IMR-90 (cell line): ENCODE measurements around the gene SNTA1. TPM values are rescaled to one million over a fixed set of nuclear protein-coding genes. Genes with fewer than 3 reads are reported as not detected.
A peak's percentile ranks its signal among the peaks of the same experiment; 100 is the strongest.

Experiments
- ATAC-seq: fragments of 200-7000 bp; cut with Tn5 transposase; 2 replicates; pipeline ENCODE4 v1.9.1; 2020; ENCODE audit warnings: low read depth, mild to moderate bottlenecking, moderate library complexity
- BruUV-seq: library from RNA; stranded (reverse); fragments of 400-500 nt; replicated peaks from 2 replicates; lab custom pipeline; 2021; lab: Mats Ljungman, UMichigan
- CTCF ChIA-PET: fragments of 300-600 bp; formaldehyde crosslinking; extraction: SDS; loops from one replicate; lab custom pipeline; 2021; ENCODE audit warnings: antibody characterized with exemption; lab: Yijun Ruan, JAX
- POLR2A ChIA-PET: fragments of 300-600 bp; sonication (Branson Sonifier 250); formaldehyde crosslinking; loops from one replicate; lab custom pipeline; 2022; ENCODE audit warnings: antibody characterized with exemption; ENCODE audit not compliant: unreplicated experiment; lab: Charles Lee
- DNase-seq: peaks from one replicate; pipeline ENCODE4 v3.0.0; 2013
- H2AFZ ChIP-seq: replicated peaks from 2 replicates; pipeline ENCODE3; 2013; ENCODE audit warnings: low read length, mild to moderate bottlenecking; ENCODE audit not compliant: poor library complexity
- H2AK5ac ChIP-seq: 2 replicates; pipeline ENCODE4 v1.6.1; 2013; ENCODE audit warnings: low read depth, low read length, inconsistent platforms
- H2AK9ac ChIP-seq: replicated peaks from 2 replicates; pipeline ENCODE3; 2013; ENCODE audit warnings: mild to moderate bottlenecking, low read depth, low read length, moderate library complexity; ENCODE audit not compliant: poor library complexity
- H2BK120ac ChIP-seq: 2 replicates; pipeline ENCODE4 v1.6.1; 2013; ENCODE audit warnings: low read depth, low read length, inconsistent platforms
- H2BK15ac ChIP-seq: 3 replicates; pipeline ENCODE4 v1.6.1; 2013; ENCODE audit warnings: low read depth, low read length, inconsistent platforms
- H2BK20ac ChIP-seq: 2 replicates; pipeline ENCODE4 v1.6.1; 2013; ENCODE audit warnings: low read depth, mild to moderate bottlenecking, inconsistent platforms, low read length, moderate library complexity
- H2BK5ac ChIP-seq: 2 replicates; pipeline ENCODE4 v1.6.1; 2013; ENCODE audit warnings: mild to moderate bottlenecking, low read depth, low read length, inconsistent platforms; ENCODE audit not compliant: poor library complexity, severe bottlenecking
- H3K14ac ChIP-seq: replicated peaks from 2 replicates; pipeline ENCODE4 v1.6.1; 2013; ENCODE audit warnings: low read depth, low read length, inconsistent platforms
- H3K18ac ChIP-seq: 2 replicates; pipeline ENCODE4 v1.6.1; 2013; ENCODE audit warnings: low read depth, low read length, control low read depth
- H3K23ac ChIP-seq: 2 replicates; pipeline ENCODE4 v1.6.1; 2013; ENCODE audit warnings: low read depth, low read length, inconsistent platforms
- H3K27ac ChIP-seq: 2 replicates; pipeline ENCODE4 v1.5.1; 2013; ENCODE audit warnings: mild to moderate bottlenecking, control low read depth, low read length; ENCODE audit not compliant: insufficient read depth
- H3K27me3 ChIP-seq: 2 replicates; pipeline ENCODE4 v1.6.1; 2013; ENCODE audit warnings: low read length; ENCODE audit not compliant: control insufficient read depth, insufficient read depth
- H3K36me3 ChIP-seq: 2 replicates; pipeline ENCODE4 v1.6.1; 2013; ENCODE audit warnings: low read length, mixed read lengths; ENCODE audit not compliant: control insufficient read depth, insufficient read depth
- H3K4ac ChIP-seq: 2 replicates; pipeline ENCODE4 v1.6.1; 2013; ENCODE audit warnings: low read depth, low read length, inconsistent platforms
- H3K4me1 ChIP-seq: 2 replicates; pipeline ENCODE4 v1.6.1; 2013; ENCODE audit warnings: low read length, mixed read lengths; ENCODE audit not compliant: control insufficient read depth, insufficient read depth
- H3K4me2 ChIP-seq: 2 replicates; pipeline ENCODE4 v1.6.1; 2013; ENCODE audit warnings: low read depth, mild to moderate bottlenecking, control low read depth, low read length, moderate library complexity
- H3K4me3 ChIP-seq: 2 replicates; pipeline ENCODE4 v1.5.1; 2013; ENCODE audit warnings: low read depth, mild to moderate bottlenecking, control low read depth, low read length, moderate library complexity; ENCODE audit not compliant: insufficient read depth
- H3K56ac ChIP-seq: 2 replicates; pipeline ENCODE4 v1.6.1; 2013; ENCODE audit warnings: low read length, inconsistent platforms; ENCODE audit not compliant: insufficient read depth; ENCODE audit errors: extremely low read depth
- H3K79me1 ChIP-seq, 2 experiments: 2 replicates each; pipeline ENCODE4 v1.6.1; 2013; ENCODE audit warnings: low read length in 2 of 2, inconsistent platforms in 1 of 2, low read depth in 1 of 2
- H3K9ac ChIP-seq: 2 replicates; pipeline ENCODE4 v1.6.1; 2013; ENCODE audit warnings: low read depth, low read length, control low read depth
- H3K9me1 ChIP-seq: 2 replicates; pipeline ENCODE4 v1.6.1; 2013; ENCODE audit warnings: low read length, inconsistent platforms; ENCODE audit not compliant: insufficient read depth
- H3K9me3 ChIP-seq: 2 replicates; pipeline ENCODE4 v1.6.1; 2013; ENCODE audit warnings: low read length; ENCODE audit not compliant: control insufficient read depth, insufficient read depth
- H4K20me1 ChIP-seq: 2 replicates; pipeline ENCODE4 v1.6.1; 2013; ENCODE audit warnings: low read length, inconsistent platforms; ENCODE audit not compliant: insufficient read depth
- H4K5ac ChIP-seq: 2 replicates; pipeline ENCODE4 v1.6.1; 2013; ENCODE audit warnings: mild to moderate bottlenecking, low read depth, low read length, control low read depth
- H4K8ac ChIP-seq, 2 experiments: 2 replicates each; pipeline ENCODE4 v1.6.1; 2013; ENCODE audit warnings: low read depth in 2 of 2, low read length in 2 of 2, control low read depth in 1 of 2, inconsistent platforms in 1 of 2
- H4K91ac ChIP-seq: 2 replicates; pipeline ENCODE4 v1.6.1; 2013; ENCODE audit warnings: low read depth, low read length, inconsistent platforms; ENCODE audit not compliant: insufficient read depth
- CEBPB ChIP-seq: IDR thresholded peaks from 2 replicates; pipeline ENCODE4 v1.6.1; 2012; ENCODE audit warnings: low read depth, low read length, improper control_type of control experiment
- FOS ChIP-seq: fragments of 150-350 bp; IDR thresholded peaks from 2 replicates; pipeline ENCODE4 v1.6.1; 2016; ENCODE audit warnings: low read depth, low read length
- WGBS, 2 experiments: methylation state at CpG; one replicate each; pipeline versions ENCODE4 v1.1.5 to v1.1.7; 2013; ENCODE audit warnings: missing lambda C conversion rate in 2 of 2; ENCODE audit not compliant: insufficient read length in 1 of 2; ENCODE audit errors: extremely low coverage in 2 of 2; 5-methylcytosine and 5-hydroxymethylcytosine counted together
- dilution Hi-C: fragments of 300-500 bp; cut with HindIII; formaldehyde crosslinking; loops from one replicate; pipeline ENCODE4 v1.14.3; 2018; ENCODE audit warnings: low sequenced_read_pairs; ENCODE audit not compliant: unreplicated experiment
- in situ Hi-C: fragments of 300-500 bp; cut with MboI; formaldehyde crosslinking; loops from 3 replicates; pipeline ENCODE4 v1.14.3; 2019; ENCODE audit warnings: low sequenced_read_pairs, inconsistent platforms, mixed read lengths
- intact Hi-C: fragments of 100-400 bp; cut with micrococcal nuclease; formaldehyde crosslinking; loops from 2 replicates; pipeline ENCODE4 v1.10.0; 2022
- polyA plus RNA-seq, 3 experiments: library from polyadenylated mRNA; depleted of rRNA; stranded (reverse); fragments of >200 nt; gene quantifications; 2 replicates each; pipeline ENCODE4 v1.2.3, GENCODE V29; 2012; ENCODE audit warnings: low replicate concordance in 1 of 3
- total RNA-seq: library from RNA; depleted of rRNA; stranded (reverse); fragments of >200 nt; gene quantifications from 2 replicates; pipeline ENCODE4 v1.2.3, GENCODE V29; 2012
- TF ChIP-seq, protein P1 (sequence below): fragments of 150-350 bp; IDR thresholded peaks from 2 replicates; pipeline ENCODE4 v1.6.1; 2017; ENCODE audit warnings: mild to moderate bottlenecking, antibody characterized with exemption, low read length, low read depth

The SNTA1 gene
- total and polyA plus RNA-seq, 2 of the 4 experiments (the other 2 are of a cell fraction) = 10.6 to 15.4 TPM

DNA sequence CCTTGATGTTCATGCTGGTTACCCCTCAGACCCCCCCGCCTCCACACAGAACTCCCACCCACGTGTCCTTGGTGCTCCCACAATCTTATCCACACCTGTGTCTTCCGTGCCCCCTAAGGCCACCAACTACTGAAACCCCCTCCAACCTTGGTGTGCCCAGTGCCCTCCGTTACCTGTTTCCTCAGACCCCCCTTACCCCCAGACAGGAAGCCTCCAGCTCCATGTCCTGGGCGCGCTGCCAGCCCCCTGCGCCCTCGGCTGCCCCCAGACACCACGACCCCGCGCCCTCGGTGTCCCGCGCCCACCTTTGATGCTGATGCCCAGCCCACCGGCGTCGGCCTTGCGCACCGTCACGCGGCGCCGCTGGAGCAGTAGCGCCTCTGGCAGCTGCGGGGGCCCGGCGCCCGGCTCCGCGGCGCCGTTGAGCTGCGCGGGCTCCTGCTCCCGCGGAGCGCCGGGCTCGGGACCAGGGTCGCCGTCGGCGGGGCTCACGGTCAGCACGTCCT is 504 bp downstream of the SNTA1 start:
- Histone ChIP-seq H3K4ac (no peak overlapping the region), H3K36me3 (no peaks in the 10 kb centered on the region), H3K9me3 (no peaks in the 10 kb centered on the region), H3K18ac (no peak overlapping the region), H3K9me1 (peaks cover 6% of the 10 kb centered on the region; the same call in 1 of the 2 replicates), H2AFZ (peak overlapping the region; percentile 100), H2AK9ac (peak overlapping the region; percentile 90), H3K79me1 (peaks cover 4 to 22% of the 10 kb centered on the region in 2 experiments; a peak in 2 of 4 replicates), H3K27ac (no peak overlapping the region; the same call in 1 of the 2 replicates), H2AK5ac (peak overlapping the region; percentile 78; the same call in 1 of the 2 replicates), H4K8ac (peak overlapping the region in 1 of 2 experiments; percentile 73; a peak in 1 of 4 replicates), H3K4me3 (peak overlapping the region; percentile 93), H4K20me1 (0 out of 2 replicates have a peak, but pooled peaks cover 3% of the 10 kb centered on the region), H4K91ac (no peak overlapping the region), H3K56ac (no peak overlapping the region), H3K14ac (peak overlapping the region; percentile 44), H3K4me1 (peaks cover 4% of the 10 kb centered on the region; the same call in 1 of the 2 replicates), H3K9ac (peak overlapping the region; percentile 31; the same call in 1 of the 2 replicates), H2BK120ac (no peak overlapping the region), H3K23ac (peak overlapping the region; percentile 72), H3K4me2 (peak overlapping the region; percentile 95), H2BK5ac (peak overlapping the region; percentile 50), H4K5ac (no peak overlapping the region; the same call in 1 of the 2 replicates), H2BK15ac (no peak overlapping the region), H3K27me3 (no peaks in the 10 kb centered on the region), H2BK20ac (no peak overlapping the region)
- POLR2A ChIA-PET = interaction anchor here (0.6 kb wide), 2 partner anchors 220 to 1563 kb away, joined by 3 read pairs; no protein-coding TSS in a partner anchor
- intact Hi-C loops = no loop called here
- 5% methylated on average over 20 of the region's 45 CpGs; no CpG with 5 or more reads in 1 of the 2 experiments for WGBS, 2 experiments
- dilution Hi-C loops = no loop called here
- DNase-seq (no peak), ATAC-seq (peak; percentile 45)
- TF ChIP-seq, protein P1, sequence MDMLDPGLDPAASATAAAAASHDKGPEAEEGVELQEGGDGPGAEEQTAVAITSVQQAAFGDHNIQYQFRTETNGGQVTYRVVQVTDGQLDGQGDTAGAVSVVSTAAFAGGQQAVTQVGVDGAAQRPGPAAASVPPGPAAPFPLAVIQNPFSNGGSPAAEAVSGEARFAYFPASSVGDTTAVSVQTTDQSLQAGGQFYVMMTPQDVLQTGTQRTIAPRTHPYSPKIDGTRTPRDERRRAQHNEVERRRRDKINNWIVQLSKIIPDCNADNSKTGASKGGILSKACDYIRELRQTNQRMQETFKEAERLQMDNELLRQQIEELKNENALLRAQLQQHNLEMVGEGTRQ = no peak
- TF ChIP-seq CEBPB (no peak), FOS (no peak)
- BruUV-seq = no TSS peak
- in situ Hi-C loops = no loop called here
- CTCF ChIA-PET = interaction anchor here (1.1 kb wide), 1 partner anchor 26 kb away, joined by 3 read pairs; no protein-coding TSS in a partner anchor
